Fibroblast of lung (primary cell): ENCODE measurements around the gene RASGEF1C.

Source experiments
- EZH2 ChIP-seq: IDR thresholded peaks from 2 replicates; pipeline ENCODE4 v1.5.1; 2012; ENCODE audit warnings: low read length, control low read depth, mild to moderate bottlenecking; ENCODE audit errors: missing control alignments
- TF ChIP-seq, protein P1 (sequence below), 2 donors: IDR thresholded peaks in 1 of 2; conservative IDR thresholded peaks in 1 of 2; 1 replicate in 1 of 2; 2 replicates in 1 of 2; pipeline ENCODE4 v1.5.1; 2011 to 2012; ENCODE audit warnings: low read length in 2 of 2, control low read depth in 1 of 2, inconsistent platforms in 1 of 2, low read depth in 1 of 2, mild to moderate bottlenecking in 1 of 2

DNA sequence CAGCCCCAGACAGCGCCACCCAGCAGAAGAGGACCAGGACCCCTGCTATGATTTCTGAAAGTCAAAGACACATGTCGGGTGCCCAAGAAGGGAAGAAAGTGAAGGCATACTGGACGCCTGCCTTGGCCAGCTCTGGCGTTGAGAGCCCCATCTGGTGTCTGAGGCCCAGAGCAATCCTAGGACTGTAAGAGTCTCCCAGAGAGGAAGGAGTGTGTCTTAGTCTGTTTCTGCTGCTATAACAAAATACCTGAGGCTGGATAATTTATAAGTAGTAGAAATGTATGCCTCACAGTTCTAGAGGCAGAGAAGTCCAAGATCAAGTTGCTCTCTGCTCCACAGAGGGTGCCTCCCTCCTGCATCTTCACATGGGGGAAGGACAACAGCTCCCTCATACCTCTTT lies 10.8 kb downstream of the RASGEF1C start:
- TF ChIP-seq, protein P1, sequence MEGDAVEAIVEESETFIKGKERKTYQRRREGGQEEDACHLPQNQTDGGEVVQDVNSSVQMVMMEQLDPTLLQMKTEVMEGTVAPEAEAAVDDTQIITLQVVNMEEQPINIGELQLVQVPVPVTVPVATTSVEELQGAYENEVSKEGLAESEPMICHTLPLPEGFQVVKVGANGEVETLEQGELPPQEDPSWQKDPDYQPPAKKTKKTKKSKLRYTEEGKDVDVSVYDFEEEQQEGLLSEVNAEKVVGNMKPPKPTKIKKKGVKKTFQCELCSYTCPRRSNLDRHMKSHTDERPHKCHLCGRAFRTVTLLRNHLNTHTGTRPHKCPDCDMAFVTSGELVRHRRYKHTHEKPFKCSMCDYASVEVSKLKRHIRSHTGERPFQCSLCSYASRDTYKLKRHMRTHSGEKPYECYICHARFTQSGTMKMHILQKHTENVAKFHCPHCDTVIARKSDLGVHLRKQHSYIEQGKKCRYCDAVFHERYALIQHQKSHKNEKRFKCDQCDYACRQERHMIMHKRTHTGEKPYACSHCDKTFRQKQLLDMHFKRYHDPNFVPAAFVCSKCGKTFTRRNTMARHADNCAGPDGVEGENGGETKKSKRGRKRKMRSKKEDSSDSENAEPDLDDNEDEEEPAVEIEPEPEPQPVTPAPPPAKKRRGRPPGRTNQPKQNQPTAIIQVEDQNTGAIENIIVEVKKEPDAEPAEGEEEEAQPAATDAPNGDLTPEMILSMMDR (conservative IDR thresholded peaks at IDR 0.05 in 1 of 2, IDR thresholded peaks at IDR 0.05 in 1 of 2; ENCODE audit: low read depth in 1 of 2, low read length in 2 of 2), result no peak
- no peak for TF ChIP-seq EZH2
